ENCODE measurements around the gene HGFAC. TPM values are rescaled to one million over a fixed set of nuclear protein-coding genes. Genes with fewer than 3 reads are reported as not detected.
A peak's percentile ranks its signal among the peaks of the same experiment; 100 is the strongest.

HGFAC gene
- total and polyA plus RNA-seq, 2 of the 13 experiments (the other 11 are each of a cell fraction or from before 2014, with no cell fraction given): 8.5 to 63.6 TPM

DNA sequence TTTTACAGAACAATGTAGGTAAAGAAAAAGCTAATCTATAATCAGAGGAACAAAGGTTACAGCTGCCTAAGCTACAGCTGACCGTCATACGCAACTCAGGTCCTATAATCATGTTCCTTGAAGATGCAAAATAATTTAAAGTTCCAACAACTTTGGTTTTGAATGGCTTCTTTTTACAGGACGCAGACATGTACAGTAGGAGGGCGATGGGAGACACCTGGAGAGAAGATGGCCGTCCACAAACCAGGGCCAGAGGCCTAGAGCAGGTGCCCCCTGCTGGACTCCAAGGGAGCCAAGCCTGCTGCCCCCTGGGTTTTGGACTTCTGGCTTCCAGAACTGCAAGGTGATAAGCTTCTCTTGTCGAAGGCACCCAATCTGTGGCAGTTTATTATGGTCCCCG is 10.6 kb downstream of the HGFAC start (continued):
- TF ChIP-seq, protein P1, sequence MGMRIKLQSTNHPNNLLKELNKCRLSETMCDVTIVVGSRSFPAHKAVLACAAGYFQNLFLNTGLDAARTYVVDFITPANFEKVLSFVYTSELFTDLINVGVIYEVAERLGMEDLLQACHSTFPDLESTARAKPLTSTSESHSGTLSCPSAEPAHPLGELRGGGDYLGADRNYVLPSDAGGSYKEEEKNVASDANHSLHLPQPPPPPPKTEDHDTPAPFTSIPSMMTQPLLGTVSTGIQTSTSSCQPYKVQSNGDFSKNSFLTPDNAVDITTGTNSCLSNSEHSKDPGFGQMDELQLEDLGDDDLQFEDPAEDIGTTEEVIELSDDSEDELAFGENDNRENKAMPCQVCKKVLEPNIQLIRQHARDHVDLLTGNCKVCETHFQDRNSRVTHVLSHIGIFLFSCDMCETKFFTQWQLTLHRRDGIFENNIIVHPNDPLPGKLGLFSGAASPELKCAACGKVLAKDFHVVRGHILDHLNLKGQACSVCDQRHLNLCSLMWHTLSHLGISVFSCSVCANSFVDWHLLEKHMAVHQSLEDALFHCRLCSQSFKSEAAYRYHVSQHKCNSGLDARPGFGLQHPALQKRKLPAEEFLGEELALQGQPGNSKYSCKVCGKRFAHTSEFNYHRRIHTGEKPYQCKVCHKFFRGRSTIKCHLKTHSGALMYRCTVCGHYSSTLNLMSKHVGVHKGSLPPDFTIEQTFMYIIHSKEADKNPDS (CRISPR knock-in tag; IDR thresholded peaks at IDR 0.05): no peak
- TF ChIP-seq KMT2A (CRISPR knock-in tag; IDR thresholded peaks at IDR 0.05) (no peak), NFE2 (CRISPR knock-in tag; IDR thresholded peaks at IDR 0.05) (no peak), REL (CRISPR knock-in tag; conservative IDR thresholded peaks at IDR 0.05) (no peak), KLF16 (CRISPR knock-in tag; IDR thresholded peaks at IDR 0.05) (0 out of 4 replicates have a peak, but pooled peaks of 1 of the 2 experiments have one; percentile 34), SCMH1 (CRISPR knock-in tag; IDR thresholded peaks at IDR 0.05; ENCODE audit: borderline replicate concordance) (no peak), YY1 (IDR thresholded peaks at IDR 0.05; ENCODE audit: insufficient read depth, insufficient replicate concordance, low read depth, low read length) (peak; percentile 92), SALL1 (CRISPR knock-in tag; IDR thresholded peaks at IDR 0.05) (peak; percentile 37; the same call in 1 of the 2 replicates), WIZ (CRISPR knock-in tag; IDR thresholded peaks at IDR 0.05) (peak; percentile 61; the same call in 1 of the 2 replicates), SAP130 (CRISPR knock-in tag; IDR thresholded peaks at IDR 0.05; ENCODE audit: low read depth) (peak; percentile 40; the same call in 1 of the 2 replicates), RXRA (CRISPR knock-in tag; IDR thresholded peaks at IDR 0.05) (no peak), TAF15 (IDR thresholded peaks at IDR 0.05; ENCODE audit: low read depth, low read length, poor library complexity, severe bottlenecking) (no peak), ZNF124 (CRISPR knock-in tag; IDR thresholded peaks at IDR 0.05) (0 out of 2 replicates have a peak, but pooled peaks have one; percentile 24), GATA4 (IDR thresholded peaks at IDR 0.05; ENCODE audit: borderline replicate concordance, low read depth) (no peak), TOE1 (CRISPR knock-in tag; IDR thresholded peaks at IDR 0.05) (no peak), MTF2 (CRISPR knock-in tag; IDR thresholded peaks at IDR 0.05; ENCODE audit: borderline replicate concordance) (0 out of 2 replicates have a peak, but pooled peaks have one; percentile 35), ZNF7 (CRISPR knock-in tag; IDR thresholded peaks at IDR 0.05) (no peak), NCOA1 (CRISPR knock-in tag; IDR thresholded peaks at IDR 0.05) (no peak), HNF4G (IDR thresholded peaks at IDR 0.05; ENCODE audit: borderline replicate concordance, low read depth, low read length) (peak; percentile 12; the same call in 1 of the 2 replicates), HNF4G (CRISPR knock-in tag; IDR thresholded peaks at IDR 0.05; ENCODE audit: borderline replicate concordance, low read depth) (no peak), ZNF773 (CRISPR knock-in tag; IDR thresholded peaks at IDR 0.05; ENCODE audit: borderline replicate concordance) (no peak), MED1 (CRISPR knock-in tag; IDR thresholded peaks at IDR 0.05) (peak; percentile 51; the same call in 1 of the 2 replicates)
- TF ChIP-seq, protein P2, sequence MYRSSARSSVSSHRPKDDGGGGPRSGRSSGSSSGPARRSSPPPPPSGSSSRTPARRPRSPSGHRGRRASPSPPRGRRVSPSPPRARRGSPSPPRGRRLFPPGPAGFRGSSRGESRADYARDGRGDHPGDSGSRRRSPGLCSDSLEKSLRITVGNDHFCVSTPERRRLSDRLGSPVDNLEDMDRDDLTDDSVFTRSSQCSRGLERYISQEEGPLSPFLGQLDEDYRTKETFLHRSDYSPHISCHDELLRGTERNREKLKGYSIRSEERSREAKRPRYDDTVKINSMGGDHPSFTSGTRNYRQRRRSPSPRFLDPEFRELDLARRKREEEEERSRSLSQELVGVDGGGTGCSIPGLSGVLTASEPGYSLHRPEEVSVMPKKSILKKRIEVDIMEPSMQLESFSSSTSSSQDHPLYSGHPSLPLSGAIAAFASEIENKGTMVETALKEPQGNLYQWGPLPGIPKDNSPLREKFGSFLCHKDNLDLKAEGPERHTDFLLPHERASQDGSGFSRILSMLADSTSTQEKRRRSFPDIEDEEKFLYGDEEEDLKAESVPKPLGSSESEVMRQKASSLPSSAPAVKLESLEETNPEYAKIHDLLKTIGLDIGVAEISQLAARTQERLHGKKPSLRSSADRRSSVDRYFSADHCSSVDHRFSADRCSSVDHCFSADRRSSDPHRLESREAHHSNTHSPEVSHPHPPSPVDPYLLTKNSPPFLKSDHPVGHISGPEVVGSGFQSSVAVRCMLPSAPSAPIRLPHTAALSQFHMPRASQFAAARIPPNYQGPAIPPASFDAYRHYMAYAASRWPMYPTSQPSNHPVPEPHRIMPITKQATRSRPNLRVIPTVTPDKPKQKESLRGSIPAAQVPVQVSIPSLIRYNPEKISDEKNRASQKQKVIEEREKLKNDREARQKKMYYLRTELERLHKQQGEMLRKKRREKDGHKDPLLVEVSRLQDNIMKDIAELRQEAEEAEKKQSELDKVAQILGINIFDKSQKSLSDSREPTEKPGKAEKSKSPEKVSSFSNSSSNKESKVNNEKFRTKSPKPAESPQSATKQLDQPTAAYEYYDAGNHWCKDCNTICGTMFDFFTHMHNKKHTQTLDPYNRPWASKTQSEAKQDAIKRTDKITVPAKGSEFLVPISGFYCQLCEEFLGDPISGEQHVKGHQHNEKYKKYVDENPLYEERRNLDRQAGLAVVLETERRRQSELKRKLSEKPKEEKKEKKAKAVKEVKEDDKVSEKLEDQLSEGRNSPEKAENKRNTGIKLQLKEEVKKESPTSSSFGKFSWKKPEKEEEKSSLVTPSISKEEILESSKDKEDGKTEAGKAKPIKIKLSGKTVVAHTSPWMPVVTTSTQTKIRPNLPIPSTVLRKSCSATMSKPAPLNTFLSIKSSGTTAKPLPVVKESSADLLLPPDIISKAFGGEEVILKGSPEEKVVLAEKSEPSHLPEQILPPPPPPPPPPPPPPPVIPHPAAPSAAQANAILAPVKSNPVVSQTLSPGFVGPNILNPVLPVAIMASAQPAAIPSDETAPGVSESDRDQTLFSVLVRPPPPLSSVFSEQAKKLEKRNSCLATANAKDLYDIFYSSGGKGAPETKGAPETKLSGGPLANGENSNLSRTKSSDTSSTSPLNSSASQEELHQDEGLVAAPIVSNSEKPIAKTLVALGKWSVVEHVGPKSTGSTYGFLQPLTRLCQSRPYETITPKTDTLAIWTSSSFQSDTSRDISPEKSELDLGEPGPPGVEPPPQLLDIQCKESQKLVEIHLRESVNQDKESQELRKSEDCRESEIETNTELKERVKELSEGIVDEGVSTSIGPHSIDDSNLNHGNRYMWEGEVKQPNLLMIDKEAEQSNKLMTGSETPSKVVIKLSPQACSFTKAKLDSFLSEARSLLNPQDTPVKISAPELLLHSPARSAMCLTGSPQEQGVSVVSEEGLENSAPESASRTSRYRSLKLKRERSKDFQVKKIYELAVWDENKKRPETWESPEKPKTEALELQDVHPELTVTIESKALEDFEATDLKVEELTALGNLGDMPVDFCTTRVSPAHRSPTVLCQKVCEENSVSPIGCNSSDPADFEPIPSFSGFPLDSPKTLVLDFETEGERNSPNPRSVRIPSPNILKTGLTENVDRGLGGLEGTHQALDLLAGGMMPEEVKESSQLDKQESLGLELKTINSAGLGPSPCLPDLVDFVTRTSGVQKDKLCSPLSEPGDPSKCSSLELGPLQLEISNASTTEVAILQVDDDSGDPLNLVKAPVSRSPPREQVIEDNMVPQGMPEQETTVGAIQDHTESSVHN (CRISPR knock-in tag; IDR thresholded peaks at IDR 0.05): no peak

All from HepG2 (cell line).